ENCODE measurements around the gene RPS6KB2. TPM values are rescaled to one million over a fixed set of nuclear protein-coding genes. Genes with fewer than 3 reads are reported as not detected.

RPS6KB2 gene
- total RNA-seq, 1 experiment from 2014 or later: 54.1 TPM

- intact Hi-C loops (cut with micrococcal nuclease): no loop called here
- Histone ChIP-seq H2AFZ (ENCODE audit: low read depth, low read length, poor library complexity, severe bottlenecking) (no peak overlapping the region), H3K27ac (ENCODE audit: low read depth, low read length) (no peak overlapping the region; the same call in 1 of the 2 replicates), H3K9ac (ENCODE audit: low read length) (no peak overlapping the region), H3K36me3 (ENCODE audit: control insufficient read depth in 1 of 2, insufficient read depth in 2 of 2, low read length in 2 of 2) (no peaks in the 10 kb centered on the region), H3K9me2 (ENCODE audit: insufficient read depth) (no peaks in the 10 kb centered on the region), H4K20me1 (ENCODE audit: insufficient read depth) (no peaks in the 10 kb centered on the region), H3K9me3 (ENCODE audit: control insufficient read depth in 1 of 2, insufficient read depth in 1 of 2, low read depth in 1 of 2, low read length in 2 of 2) (no peaks in the 10 kb centered on the region), H3K4me2 (ENCODE audit: low read length) (no peak overlapping the region), H3K4me1 (ENCODE audit: control insufficient read depth in 1 of 2, insufficient read depth in 2 of 2, low read length in 2 of 2) (no peaks in the 10 kb centered on the region), H3K27me3 (ENCODE audit: insufficient read depth, low read length) (no peaks in the 10 kb centered on the region), H3K4me3 (replicated peaks in 1 of 2; ENCODE audit: low read depth in 1 of 2, low read length in 2 of 2) (no peak overlapping the region), H3K79me2 (ENCODE audit: insufficient read depth, low read length) (no peaks in the 10 kb centered on the region)
- POLR2A ChIA-PET: no interaction called here
- DNase-seq (ENCODE audit: low read depth, low spot score): no peak
- TF ChIP-seq ZBTB33 (IDR thresholded peaks at IDR 0.05; ENCODE audit: extremely low read depth, insufficient replicate concordance, low read length) (no peak), FOSL1 (IDR thresholded peaks at IDR 0.05; ENCODE audit: low read depth) (no peak), ZNF274 (IDR thresholded peaks at IDR 0.05; ENCODE audit: low read depth, low read length) (no peak), ZFX (IDR thresholded peaks at IDR 0.05) (no peak), CEBPB (IDR thresholded peaks at IDR 0.05; ENCODE audit: low read depth) (no peak), POLR2AphosphoS5 (IDR thresholded peaks at IDR 0.05; ENCODE audit: low read depth, low read length) (no peak)
- RAD21 ChIA-PET (ENCODE audit: low non-redundant PET in 1 of 2, low total read pairs in 2 of 2, uncharacterized antibody in 2 of 2, unreplicated experiment in 2 of 2): no interaction called here
- BruUV-seq (replicated peaks): no TSS peak
- ATAC-seq: peak; percentile 28; the same call in 1 of the 2 replicates
- CTCF ChIA-PET: no interaction called here
Measured at GRCh38 chr11:67451658-67451976, 23.3 kb downstream of the RPS6KB2 start.

GRCh38 chr11:67452141-67452952, 24.1 kb downstream of the RPS6KB2 start, which contains the start of gene GPR152:
GPR152 (minus strand) TSS chr11:67452729; CDS start chr11:67452724, 5 bp downstream.
- POLR2A ChIA-PET: no interaction called here
- Histone ChIP-seq H2AFZ (ENCODE audit: low read depth, low read length, poor library complexity, severe bottlenecking) (no peak within 1 kb of the TSS), H3K4me2 (ENCODE audit: low read length) (no peak within 1 kb of the TSS), H3K4me1 (ENCODE audit: control insufficient read depth in 1 of 2, insufficient read depth in 2 of 2, low read length in 2 of 2) (no peaks in the 10 kb centered on the region), H3K4me3 (replicated peaks in 1 of 2; ENCODE audit: low read depth in 1 of 2, low read length in 2 of 2) (no peak within 1 kb of the TSS), H3K9me3 (ENCODE audit: control insufficient read depth in 1 of 2, insufficient read depth in 1 of 2, low read depth in 1 of 2, low read length in 2 of 2) (no peaks in the 10 kb centered on the region), H4K20me1 (ENCODE audit: insufficient read depth) (no peaks in the 10 kb centered on the region), H3K9ac (ENCODE audit: low read length) (no peak within 1 kb of the TSS), H3K79me2 (ENCODE audit: insufficient read depth, low read length) (no peaks in the 10 kb centered on the region), H3K36me3 (ENCODE audit: control insufficient read depth in 1 of 2, insufficient read depth in 2 of 2, low read length in 2 of 2) (no peaks in the 10 kb centered on the region), H3K9me2 (ENCODE audit: insufficient read depth) (no peaks in the 10 kb centered on the region), H3K27me3 (ENCODE audit: insufficient read depth, low read length) (no peaks in the 10 kb centered on the region), H3K27ac (ENCODE audit: low read depth, low read length) (no peak within 1 kb of the TSS; the same call in 1 of the 2 replicates)
- DNase-seq (ENCODE audit: low read depth, low spot score) (no peak), ATAC-seq (no peak)
- TF ChIP-seq EGR1 (IDR thresholded peaks at IDR 0.05; ENCODE audit: low read depth) (no peak), REST (IDR thresholded peaks at IDR 0.05; ENCODE audit: low read depth) (no peak)
- no TSS peak for BruUV-seq (replicated peaks)
- intact Hi-C loops (cut with micrococcal nuclease): no loop called here
- CTCF ChIA-PET: no interaction called here
- RAD21 ChIA-PET (ENCODE audit: low non-redundant PET in 1 of 2, low total read pairs in 2 of 2, uncharacterized antibody in 2 of 2, unreplicated experiment in 2 of 2): no interaction called here
